RPMI8226 (cell line): ENCODE measurements around the gene TRPV3.
A peak's percentile ranks its signal among the peaks of the same experiment; 100 is the strongest.
"Not testable (repeated sequence)": the region's sequence is repeated elsewhere in the genome, so short reads cannot be mapped to it uniquely, and the experiment has no call there.

Experiments used
- DNase-seq: peaks from one replicate; pipeline ENCODE4 v3.0.0-alpha.2; 2015

Gene TRPV3

GRCh38 chr17:3557768-3558583 is at the start of gene TRPV3:
TSS of gene TRPV3 (minus strand) at chr17:3557812. CDS start at chr17:3554850, 2,962 bp downstream.
- DNase-seq, result peak; percentile 70

- no peak for DNase-seq
Measured at GRCh38 chr17:3603870-3604259, 46.3 kb upstream of the TRPV3 start.

GRCh38 chr17:3603119-3603869 is 45.7 kb upstream of the TRPV3 start:
- no peak for DNase-seq

GRCh38 chr17:3602499-3602898 is 44.9 kb upstream of the TRPV3 start:
- peak; percentile 34 for DNase-seq

- DNase-seq, result no peak
Measured at GRCh38 chr17:3600529-3601205, 43.1 kb upstream of the TRPV3 start.

- DNase-seq, result no peak
Measured at GRCh38 chr17:3598078-3598477, 40.5 kb upstream of the TRPV3 start.

- DNase-seq, result no peak
Measured at GRCh38 chr17:3596804-3597464, 39.3 kb upstream of the TRPV3 start.

GRCh38 chr17:3594976-3595375 is 37.4 kb upstream of the TRPV3 start:
- no peak for DNase-seq

GRCh38 chr17:3594051-3594800 is 36.6 kb upstream of the TRPV3 start:
- DNase-seq, result no peak

- DNase-seq, result no peak
Measured at GRCh38 chr17:3593384-3593783, 35.8 kb upstream of the TRPV3 start.

GRCh38 chr17:3592216-3592860 is 34.7 kb upstream of the TRPV3 start:
- DNase-seq, result no peak

- DNase-seq, result no peak
Measured at GRCh38 chr17:3590768-3591167, 33.2 kb upstream of the TRPV3 start.

- DNase-seq, result no peak
Measured at GRCh38 chr17:3590231-3590630, 32.6 kb upstream of the TRPV3 start.

- DNase-seq, result no peak
Measured at GRCh38 chr17:3589784-3590183, 32.2 kb upstream of the TRPV3 start.

- DNase-seq, result no peak
Measured at GRCh38 chr17:3585826-3586225, 28.2 kb upstream of the TRPV3 start.

- no peak for DNase-seq
Measured at GRCh38 chr17:3583456-3583855, 25.8 kb upstream of the TRPV3 start.

GRCh38 chr17:3582915-3583314 is 25.3 kb upstream of the TRPV3 start:
- DNase-seq, result no peak

GRCh38 chr17:3578667-3579066 is 21.1 kb upstream of the TRPV3 start:
- DNase-seq, result not testable (repeated sequence)

GRCh38 chr17:3576970-3577369 is 19.4 kb upstream of the TRPV3 start:
- DNase-seq, result no peak

- DNase-seq, result no peak
Measured at GRCh38 chr17:3575511-3575910, 17.9 kb upstream of the TRPV3 start.

- DNase-seq, result no peak
Measured at GRCh38 chr17:3574231-3574630, 16.6 kb upstream of the TRPV3 start.
